ENCODE measurements around the gene PIP5K1C. TPM values are rescaled to one million over a fixed set of nuclear protein-coding genes. Genes with fewer than 3 reads are reported as not detected.

The PIP5K1C gene
- polyA plus RNA-seq, 1 donor (not counting 4 experiments of a cell fraction or from before 2014, with no cell fraction given) = 3.6 TPM

DNA sequence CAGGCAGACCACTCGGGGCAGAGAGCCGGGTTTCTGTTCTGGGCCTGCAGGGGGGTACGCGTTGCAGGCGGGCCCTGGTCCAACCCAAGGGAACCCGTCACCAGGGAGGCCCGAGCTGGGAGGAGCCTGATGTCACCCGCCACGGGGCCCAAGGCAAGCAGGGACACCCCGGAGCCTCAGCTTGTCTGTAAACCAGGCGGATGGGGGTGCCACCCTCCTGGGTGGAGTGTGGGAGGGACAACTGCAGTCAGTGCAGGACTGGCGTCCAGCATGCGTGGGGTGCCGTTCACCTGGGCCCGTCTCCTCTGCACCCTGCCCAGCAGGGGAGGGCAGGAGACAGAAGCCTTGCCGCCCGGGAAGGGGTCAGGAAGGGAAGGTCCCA, 80.6 kb downstream of the PIP5K1C start:
- no peak for TF ChIP-seq EZH2 (IDR thresholded peaks at IDR 0.05; ENCODE audit: low read length)
- TF ChIP-seq, protein P1, sequence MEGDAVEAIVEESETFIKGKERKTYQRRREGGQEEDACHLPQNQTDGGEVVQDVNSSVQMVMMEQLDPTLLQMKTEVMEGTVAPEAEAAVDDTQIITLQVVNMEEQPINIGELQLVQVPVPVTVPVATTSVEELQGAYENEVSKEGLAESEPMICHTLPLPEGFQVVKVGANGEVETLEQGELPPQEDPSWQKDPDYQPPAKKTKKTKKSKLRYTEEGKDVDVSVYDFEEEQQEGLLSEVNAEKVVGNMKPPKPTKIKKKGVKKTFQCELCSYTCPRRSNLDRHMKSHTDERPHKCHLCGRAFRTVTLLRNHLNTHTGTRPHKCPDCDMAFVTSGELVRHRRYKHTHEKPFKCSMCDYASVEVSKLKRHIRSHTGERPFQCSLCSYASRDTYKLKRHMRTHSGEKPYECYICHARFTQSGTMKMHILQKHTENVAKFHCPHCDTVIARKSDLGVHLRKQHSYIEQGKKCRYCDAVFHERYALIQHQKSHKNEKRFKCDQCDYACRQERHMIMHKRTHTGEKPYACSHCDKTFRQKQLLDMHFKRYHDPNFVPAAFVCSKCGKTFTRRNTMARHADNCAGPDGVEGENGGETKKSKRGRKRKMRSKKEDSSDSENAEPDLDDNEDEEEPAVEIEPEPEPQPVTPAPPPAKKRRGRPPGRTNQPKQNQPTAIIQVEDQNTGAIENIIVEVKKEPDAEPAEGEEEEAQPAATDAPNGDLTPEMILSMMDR (optimal IDR thresholded peaks at IDR 0.05 in 1 of 3, IDR thresholded peaks at IDR 0.05 in 1 of 3, conservative IDR thresholded peaks at IDR 0.05 in 1 of 3; ENCODE audit: extremely low read depth in 1 of 3, insufficient read depth in 2 of 3, low read length in 3 of 3) = no peak
- no peak for FAIRE-seq
- Histone ChIP-seq H3K36me3 (ENCODE audit: control insufficient read depth in 2 of 2, extremely low read depth in 1 of 2, insufficient read depth in 2 of 2, low read length in 2 of 2) (peaks cover 3 to 19% of the 10 kb centered on the region in 2 experiments), H3K79me2 (ENCODE audit: control insufficient read depth, insufficient read depth, low read length) (peaks cover 11% of the 10 kb centered on the region), H3K4me2 (ENCODE audit: control insufficient read depth, extremely low read depth, insufficient read depth, low read depth, low read length) (no peak overlapping the region), H3K9me3 (ENCODE audit: control insufficient read depth, low read depth, low read length) (no peaks in the 10 kb centered on the region), H3K27ac (ENCODE audit: control insufficient read depth, insufficient read depth, low read length) (no peak overlapping the region), H3K27me3 (ENCODE audit: control insufficient read depth, extremely low read depth, insufficient read depth, low read length) (no peaks in the 10 kb centered on the region), H3K9ac (ENCODE audit: control insufficient read depth, extremely low read depth, insufficient read depth, low read length) (no peak overlapping the region), H4K20me1 (ENCODE audit: control insufficient read depth, extremely low read depth, insufficient read depth, low read length) (no peaks in the 10 kb centered on the region), H2AFZ (ENCODE audit: control insufficient read depth, low read length) (no peak overlapping the region), H3K4me1 (ENCODE audit: control insufficient read depth, extremely low read depth, insufficient read depth, low read length) (peaks cover 4% of the 10 kb centered on the region), H3K9me1 (ENCODE audit: control insufficient read depth, extremely low read depth, insufficient read depth, low read length) (no peaks in the 10 kb centered on the region), H3K4me3 (ENCODE audit: control insufficient read depth in 2 of 3, extremely low read depth in 1 of 3, insufficient read depth in 2 of 3, low read depth in 1 of 3, low read length in 3 of 3) (no peak overlapping the region)
- DNase-seq (ENCODE audit: low read depth, low spot score) = no peak
- dilution Hi-C loops (cut with MboI; ENCODE audit: extremely low pct_ligation_motif_present, low sequenced_read_pairs) = no loop called here

DNA sequence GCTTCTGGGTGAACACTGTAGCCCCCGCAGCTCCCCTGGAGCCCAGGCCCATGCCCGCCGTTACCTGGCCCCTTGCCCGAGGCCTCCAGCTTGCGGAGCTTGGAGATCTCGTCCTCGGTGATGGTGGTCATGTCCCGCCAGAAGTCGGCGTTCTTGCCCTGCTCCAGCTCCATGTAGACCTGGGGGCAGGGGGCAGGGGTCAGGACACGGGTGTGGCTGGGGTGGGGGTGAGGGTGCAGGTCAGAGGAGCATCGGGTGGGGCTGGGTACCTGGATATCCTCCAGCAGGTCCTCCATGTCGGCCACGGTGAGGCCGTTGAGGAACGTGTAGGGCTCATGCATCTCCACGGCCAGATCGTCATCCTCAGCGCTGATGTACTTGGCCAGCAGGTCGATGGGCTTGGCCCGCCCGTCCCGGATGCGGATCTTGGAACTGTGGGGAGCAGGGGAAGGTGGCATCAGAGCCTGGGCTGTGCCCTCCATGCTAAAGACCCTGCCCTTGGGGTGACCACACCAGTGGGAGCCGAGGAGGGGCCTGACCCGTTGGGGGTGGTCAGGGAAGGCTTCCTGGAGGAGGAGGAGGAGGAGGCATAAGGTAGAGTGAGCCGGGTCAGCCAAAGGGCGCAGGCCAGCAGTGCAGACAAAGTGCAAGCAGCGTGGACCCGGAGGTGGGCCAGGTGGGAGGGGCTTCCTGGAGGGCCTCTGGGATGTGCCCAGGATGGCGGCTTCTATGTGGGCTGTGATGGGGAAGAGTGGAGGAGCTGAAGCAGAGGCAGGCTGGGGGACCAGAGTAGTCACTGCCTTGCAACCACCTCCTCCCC, 81.2 kb downstream of the PIP5K1C start:
- H3K9ac ChIP-seq (ENCODE audit: control insufficient read depth, extremely low read depth, insufficient read depth, low read length) = no peak overlapping the region
- no peaks in the 10 kb centered on the region for H4K20me1 ChIP-seq (ENCODE audit: control insufficient read depth, extremely low read depth, insufficient read depth, low read length)
- no peak overlapping the region for H3K27ac ChIP-seq (ENCODE audit: control insufficient read depth, insufficient read depth, low read length)
- dilution Hi-C loops (cut with MboI; ENCODE audit: extremely low pct_ligation_motif_present, low sequenced_read_pairs) = no loop called here
- no peaks in the 10 kb centered on the region for H3K4me1 ChIP-seq (ENCODE audit: control insufficient read depth, extremely low read depth, insufficient read depth, low read length)
- FAIRE-seq (no peak), DNase-seq (ENCODE audit: low read depth, low spot score) (no peak)
- TF ChIP-seq EZH2 (IDR thresholded peaks at IDR 0.05; ENCODE audit: low read length) = no peak
- TF ChIP-seq, protein P1 (optimal IDR thresholded peaks at IDR 0.05 in 1 of 3, IDR thresholded peaks at IDR 0.05 in 1 of 3, conservative IDR thresholded peaks at IDR 0.05 in 1 of 3; ENCODE audit: extremely low read depth in 1 of 3, insufficient read depth in 2 of 3, low read length in 3 of 3) = no peak
- no peaks in the 10 kb centered on the region for H3K9me1 ChIP-seq (ENCODE audit: control insufficient read depth, extremely low read depth, insufficient read depth, low read length)
- no peak overlapping the region for H3K4me2 ChIP-seq (ENCODE audit: control insufficient read depth, extremely low read depth, insufficient read depth, low read depth, low read length)
- H2AFZ ChIP-seq (ENCODE audit: control insufficient read depth, low read length) = no peak overlapping the region
- no peaks in the 10 kb centered on the region for H3K9me3 ChIP-seq (ENCODE audit: control insufficient read depth, low read depth, low read length)
- no peaks in the 10 kb centered on the region for H3K27me3 ChIP-seq (ENCODE audit: control insufficient read depth, extremely low read depth, insufficient read depth, low read length)
- peaks cover 3 to 19% of the 10 kb centered on the region in 2 experiments for H3K36me3 ChIP-seq (ENCODE audit: control insufficient read depth in 2 of 2, extremely low read depth in 1 of 2, insufficient read depth in 2 of 2, low read length in 2 of 2)
- no peak overlapping the region for H3K4me3 ChIP-seq (ENCODE audit: control insufficient read depth in 2 of 3, extremely low read depth in 1 of 3, insufficient read depth in 2 of 3, low read depth in 1 of 3, low read length in 3 of 3)
- H3K79me2 ChIP-seq (ENCODE audit: control insufficient read depth, insufficient read depth, low read length) = peaks cover 5% of the 10 kb centered on the region

Data from keratinocyte (primary cell).